Activated T-cell treated with anti-CD3 and anti-CD28 coated beads for 1 hour (primary cell): Measurements from ENCODE around the gene NIPAL4.

Source experiments
- DNase-seq: peaks from one replicate; pipeline ENCODE4 v3.0.0-alpha.2; 2020; ENCODE audit warnings: low read depth

NIPAL4 gene

GRCh38 chr5:157516626-157517325 is 56.8 kb downstream of the NIPAL4 start:
- DNase-seq = no peak

- DNase-seq = no peak
Measured at GRCh38 chr5:157518963-157519362, 59.0 kb downstream of the NIPAL4 start.

GRCh38 chr5:157519579-157520253 is 59.7 kb downstream of the NIPAL4 start:
- DNase-seq = no peak

GRCh38 chr5:157520911-157521703 is 61.1 kb downstream of the NIPAL4 start:
- no peak for DNase-seq

- no peak for DNase-seq
Measured at GRCh38 chr5:157521704-157522029, 61.7 kb downstream of the NIPAL4 start.

- no peak for DNase-seq
Measured at GRCh38 chr5:157523976-157524375, 64.0 kb downstream of the NIPAL4 start.
